ENCODE results near the gene ARX. TPM values are rescaled to one million over a fixed set of nuclear protein-coding genes. Genes with fewer than 3 reads are reported as not detected.
A peak's percentile ranks its signal among the peaks of the same experiment; 100 is the strongest.

ARX gene
- polyA plus RNA-seq, 1 donor from 2014 or later, result 42.8 TPM

DNA sequence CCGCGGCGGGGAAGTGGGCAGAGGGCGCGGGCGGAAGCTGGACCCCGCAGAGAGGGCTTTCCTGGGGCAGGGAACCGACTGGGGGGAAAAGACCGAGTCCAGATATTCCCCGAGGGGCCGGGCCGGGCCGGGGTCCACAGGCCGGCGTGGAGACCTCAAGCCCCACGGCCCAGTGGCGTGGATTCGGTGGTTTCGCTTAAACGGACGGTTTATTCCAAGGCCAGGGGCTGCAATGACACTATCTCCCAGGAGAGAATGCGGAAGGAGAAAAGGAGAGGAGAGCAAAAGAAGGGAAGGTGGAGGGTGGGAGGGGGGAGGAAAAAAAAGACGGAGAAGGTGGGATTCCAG is 10.8 kb downstream of the ARX start:
- TF ChIP-seq EP300 (conservative IDR thresholded peaks at IDR 0.05; ENCODE audit: poor library complexity, severe bottlenecking) (no peak), REST (IDR thresholded peaks at IDR 0.05; ENCODE audit: borderline replicate concordance) (no peak), MXI1 (conservative IDR thresholded peaks at IDR 0.05; ENCODE audit: poor library complexity, severe bottlenecking) (no peak), TAF1 (IDR thresholded peaks at IDR 0.05; ENCODE audit: low read depth) (no peak), RAD21 (conservative IDR thresholded peaks at IDR 0.05) (no peak), POLR2AphosphoS5 (IDR thresholded peaks at IDR 0.05) (no peak), EZH2 (IDR thresholded peaks at IDR 0.05; ENCODE audit: borderline replicate concordance, insufficient read depth, low read length, poor library complexity, severe bottlenecking) (no peak), SMC3 (conservative IDR thresholded peaks at IDR 0.05; ENCODE audit: poor library complexity) (no peak)
- TF ChIP-seq, protein P1, sequence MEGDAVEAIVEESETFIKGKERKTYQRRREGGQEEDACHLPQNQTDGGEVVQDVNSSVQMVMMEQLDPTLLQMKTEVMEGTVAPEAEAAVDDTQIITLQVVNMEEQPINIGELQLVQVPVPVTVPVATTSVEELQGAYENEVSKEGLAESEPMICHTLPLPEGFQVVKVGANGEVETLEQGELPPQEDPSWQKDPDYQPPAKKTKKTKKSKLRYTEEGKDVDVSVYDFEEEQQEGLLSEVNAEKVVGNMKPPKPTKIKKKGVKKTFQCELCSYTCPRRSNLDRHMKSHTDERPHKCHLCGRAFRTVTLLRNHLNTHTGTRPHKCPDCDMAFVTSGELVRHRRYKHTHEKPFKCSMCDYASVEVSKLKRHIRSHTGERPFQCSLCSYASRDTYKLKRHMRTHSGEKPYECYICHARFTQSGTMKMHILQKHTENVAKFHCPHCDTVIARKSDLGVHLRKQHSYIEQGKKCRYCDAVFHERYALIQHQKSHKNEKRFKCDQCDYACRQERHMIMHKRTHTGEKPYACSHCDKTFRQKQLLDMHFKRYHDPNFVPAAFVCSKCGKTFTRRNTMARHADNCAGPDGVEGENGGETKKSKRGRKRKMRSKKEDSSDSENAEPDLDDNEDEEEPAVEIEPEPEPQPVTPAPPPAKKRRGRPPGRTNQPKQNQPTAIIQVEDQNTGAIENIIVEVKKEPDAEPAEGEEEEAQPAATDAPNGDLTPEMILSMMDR (IDR thresholded peaks at IDR 0.05; ENCODE audit: poor library complexity, severe bottlenecking), result no peak
- Histone ChIP-seq H3K27me3 (ENCODE audit: insufficient read depth, low read depth, low read length) (no peaks in the 10 kb centered on the region), H3K27ac (ENCODE audit: low read length) (peak overlapping the region; percentile 75), H4K20me1 (ENCODE audit: insufficient read depth) (no peaks in the 10 kb centered on the region), H3K9ac (ENCODE audit: low read length) (peak overlapping the region; percentile 68), H3F3A (ENCODE audit: insufficient read depth, low read length, poor library complexity, severe bottlenecking) (no peaks in the 10 kb centered on the region), H2AFZ (ENCODE audit: low read depth, low read length) (no peak overlapping the region), H3K9me3 (ENCODE audit: low read length) (no peaks in the 10 kb centered on the region), H3K36me3 (ENCODE audit: insufficient read depth, low read length) (no peaks in the 10 kb centered on the region), H3K4me3 (ENCODE audit: low read length) (peak overlapping the region; percentile 83), H3K4me2 (ENCODE audit: low read length) (peak overlapping the region; percentile 39), H3K9me2 (ENCODE audit: insufficient read depth, low read length) (no peaks in the 10 kb centered on the region), H3K79me2 (replicated peaks; ENCODE audit: insufficient read depth, low read length) (peaks cover 41% of the 10 kb centered on the region)

DNA sequence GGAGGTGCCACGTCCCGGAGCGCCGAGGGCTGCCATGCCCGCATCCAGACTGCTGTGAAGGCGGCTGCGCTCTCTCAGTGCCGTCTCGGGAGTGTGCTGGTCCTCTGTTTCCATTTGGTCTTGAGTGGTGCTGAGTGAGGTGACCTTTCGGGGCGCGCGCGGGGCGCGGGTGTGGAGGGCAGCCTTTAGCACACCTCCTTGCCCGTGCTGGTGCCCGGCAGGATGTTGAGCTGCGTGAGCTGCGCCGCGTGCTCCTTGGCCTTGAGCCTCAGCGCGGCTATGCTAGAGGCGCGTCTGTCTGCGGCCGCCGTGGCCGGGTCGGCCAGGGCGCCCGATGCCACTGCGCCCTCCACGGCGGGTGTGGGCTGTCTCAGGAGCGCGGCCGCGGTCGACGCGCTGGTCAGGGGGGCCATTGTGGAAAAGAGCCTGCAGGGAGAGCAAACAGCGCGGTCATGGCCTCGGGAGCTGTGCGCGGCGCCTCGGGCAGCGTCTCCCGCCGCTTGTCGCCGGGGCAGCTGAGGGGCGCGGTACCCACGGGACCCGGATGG is 11.2 kb downstream of the ARX start:
- Histone ChIP-seq H3K9ac (ENCODE audit: low read length) (peak overlapping the region; percentile 68), H3K36me3 (ENCODE audit: insufficient read depth, low read length) (no peaks in the 10 kb centered on the region), H3K79me2 (replicated peaks; ENCODE audit: insufficient read depth, low read length) (peaks cover 36% of the 10 kb centered on the region), H2AFZ (ENCODE audit: low read depth, low read length) (no peak overlapping the region), H3K9me3 (ENCODE audit: low read length) (no peaks in the 10 kb centered on the region), H3K27me3 (ENCODE audit: insufficient read depth, low read depth, low read length) (no peaks in the 10 kb centered on the region), H3K9me2 (ENCODE audit: insufficient read depth, low read length) (no peaks in the 10 kb centered on the region), H3F3A (ENCODE audit: insufficient read depth, low read length, poor library complexity, severe bottlenecking) (no peaks in the 10 kb centered on the region), H3K27ac (ENCODE audit: low read length) (peak overlapping the region; percentile 75), H4K20me1 (ENCODE audit: insufficient read depth) (no peaks in the 10 kb centered on the region), H3K4me2 (ENCODE audit: low read length) (no peak overlapping the region), H3K4me3 (ENCODE audit: low read length) (peak overlapping the region; percentile 83)
- TF ChIP-seq POLR2AphosphoS5 (IDR thresholded peaks at IDR 0.05), result no peak
- TF ChIP-seq REST (IDR thresholded peaks at IDR 0.05; ENCODE audit: borderline replicate concordance), result no peak
- no peak for TF ChIP-seq MXI1 (conservative IDR thresholded peaks at IDR 0.05; ENCODE audit: poor library complexity, severe bottlenecking)
- TF ChIP-seq, protein P1 (IDR thresholded peaks at IDR 0.05; ENCODE audit: poor library complexity, severe bottlenecking), result no peak
- no peak for TF ChIP-seq RAD21 (conservative IDR thresholded peaks at IDR 0.05)
- TF ChIP-seq EZH2 (IDR thresholded peaks at IDR 0.05; ENCODE audit: borderline replicate concordance, insufficient read depth, low read length, poor library complexity, severe bottlenecking), result no peak
- TF ChIP-seq EP300 (conservative IDR thresholded peaks at IDR 0.05; ENCODE audit: poor library complexity, severe bottlenecking), result no peak
- no peak for TF ChIP-seq TAF1 (IDR thresholded peaks at IDR 0.05; ENCODE audit: low read depth)
- TF ChIP-seq SMC3 (conservative IDR thresholded peaks at IDR 0.05; ENCODE audit: poor library complexity), result no peak

Data from neural cell (in vitro differentiated cells).